GM18858 (cell line): ENCODE results near the gene UST.
"Not testable (repeated sequence)": the region's sequence is repeated elsewhere in the genome, so short reads cannot be mapped to it uniquely, and the experiment has no call there.

Source experiments
- ATAC-seq: cut with Tn5 transposase; IDR thresholded peaks from one replicate; pipeline ENCODE4 v1.9.1; 2021; ENCODE audit not compliant: unreplicated experiment

UST gene

DNA sequence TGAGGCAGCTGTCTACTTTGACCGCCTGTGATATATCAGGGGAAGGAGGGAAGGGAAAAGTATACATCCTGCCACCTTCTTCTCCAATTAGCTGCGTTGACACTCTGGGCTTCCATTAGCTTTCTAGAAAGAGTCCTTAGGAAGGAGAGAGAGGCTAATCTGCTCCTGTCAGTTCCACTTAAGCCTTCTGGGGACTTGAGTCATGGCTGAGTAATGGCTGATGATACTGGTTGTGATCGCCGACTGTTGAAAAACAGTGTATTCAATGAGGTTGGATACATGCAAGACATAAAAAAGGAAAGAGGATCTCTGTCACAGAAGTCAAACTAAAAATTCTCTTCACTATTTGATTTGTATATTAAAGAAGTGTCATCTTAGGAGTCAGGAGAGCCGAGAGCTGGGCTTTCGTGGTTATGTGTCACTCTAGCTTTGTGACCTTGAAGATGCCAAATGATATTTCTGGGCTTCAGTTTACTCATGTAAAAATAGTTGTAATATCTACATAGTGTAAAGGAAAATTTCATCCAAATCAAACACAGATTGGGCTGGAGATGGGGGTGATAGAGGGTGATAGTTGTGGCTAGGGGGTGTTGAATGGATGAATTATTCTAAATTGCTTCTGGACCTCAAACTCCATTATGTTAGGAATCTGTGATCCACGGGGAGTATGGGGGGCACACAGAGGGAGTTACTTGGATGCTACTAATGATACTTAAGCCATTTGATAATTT is 189.0 kb downstream of the UST start:
- no peak for ATAC-seq

DNA sequence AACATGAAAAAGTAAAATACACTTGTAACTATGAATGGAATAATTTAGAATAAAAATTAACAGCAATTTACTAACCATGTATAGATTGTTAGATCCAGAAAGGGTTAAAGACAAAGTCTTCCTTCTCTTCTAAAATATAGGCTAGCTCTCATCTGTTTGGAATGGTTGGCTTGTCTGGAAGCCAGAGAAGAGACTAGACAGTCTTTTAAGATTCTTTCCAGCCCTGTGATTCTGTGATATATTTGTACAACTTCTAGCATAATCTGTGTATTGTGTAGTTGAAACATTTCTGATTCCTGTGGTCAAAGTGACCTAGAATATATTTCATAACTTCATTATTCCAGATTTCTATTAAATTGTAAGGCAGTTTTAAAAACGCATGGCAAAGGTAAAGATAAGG is 196.6 kb downstream of the UST start:
- no peak for ATAC-seq

DNA sequence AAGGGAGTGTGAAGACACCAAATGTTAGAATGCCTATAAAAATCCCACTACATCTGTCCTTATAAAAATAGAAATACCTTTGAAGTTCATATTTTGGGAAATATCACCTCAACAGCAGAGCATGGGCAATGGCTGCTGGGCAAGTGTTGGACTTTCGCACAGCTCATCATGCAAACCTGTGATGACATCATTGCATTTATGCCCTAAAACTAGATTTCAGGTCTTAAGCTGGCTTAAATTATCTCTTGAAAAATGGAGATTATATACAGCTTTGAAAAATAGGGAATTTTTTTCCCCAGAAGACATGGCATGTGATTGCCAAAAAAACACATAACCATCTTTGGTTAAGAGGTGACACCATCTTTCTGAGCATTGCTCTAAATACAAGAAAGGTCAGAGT is 197.8 kb downstream of the UST start:
- no peak for ATAC-seq

DNA sequence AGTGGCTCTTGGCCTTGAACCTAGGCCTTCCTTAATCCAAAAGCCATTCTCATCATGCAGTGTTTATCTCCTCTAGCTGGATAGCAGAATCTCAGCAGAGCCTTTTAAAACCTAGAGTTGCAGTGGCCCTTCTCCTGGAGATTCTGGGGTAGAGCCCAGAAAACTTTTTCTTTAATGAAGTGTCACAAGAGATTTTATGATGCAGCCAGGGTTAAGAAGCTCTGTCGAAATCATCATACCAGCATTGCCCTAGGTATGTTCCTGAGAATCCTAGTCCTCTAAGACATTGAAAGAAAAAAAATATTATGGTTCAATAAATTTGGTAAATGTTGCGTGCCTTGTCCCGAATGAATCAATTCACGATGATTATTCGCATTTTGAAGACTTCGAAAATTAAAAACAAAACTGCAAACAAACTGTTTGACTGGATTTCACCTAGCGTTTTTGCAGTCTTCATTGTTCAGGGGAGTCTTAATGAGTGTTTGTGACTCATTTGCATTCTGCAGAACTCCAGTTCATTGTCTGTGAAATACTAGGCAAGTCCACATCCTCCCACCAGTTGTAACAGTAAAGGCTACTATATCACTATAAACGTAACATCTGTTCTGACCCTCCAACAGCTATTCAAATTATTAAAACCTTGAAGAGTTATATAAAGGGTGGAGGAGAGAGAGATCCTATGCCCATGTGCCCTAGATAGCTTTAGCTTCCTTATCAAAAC is 198.6 kb downstream of the UST start:
- no peak for ATAC-seq

DNA sequence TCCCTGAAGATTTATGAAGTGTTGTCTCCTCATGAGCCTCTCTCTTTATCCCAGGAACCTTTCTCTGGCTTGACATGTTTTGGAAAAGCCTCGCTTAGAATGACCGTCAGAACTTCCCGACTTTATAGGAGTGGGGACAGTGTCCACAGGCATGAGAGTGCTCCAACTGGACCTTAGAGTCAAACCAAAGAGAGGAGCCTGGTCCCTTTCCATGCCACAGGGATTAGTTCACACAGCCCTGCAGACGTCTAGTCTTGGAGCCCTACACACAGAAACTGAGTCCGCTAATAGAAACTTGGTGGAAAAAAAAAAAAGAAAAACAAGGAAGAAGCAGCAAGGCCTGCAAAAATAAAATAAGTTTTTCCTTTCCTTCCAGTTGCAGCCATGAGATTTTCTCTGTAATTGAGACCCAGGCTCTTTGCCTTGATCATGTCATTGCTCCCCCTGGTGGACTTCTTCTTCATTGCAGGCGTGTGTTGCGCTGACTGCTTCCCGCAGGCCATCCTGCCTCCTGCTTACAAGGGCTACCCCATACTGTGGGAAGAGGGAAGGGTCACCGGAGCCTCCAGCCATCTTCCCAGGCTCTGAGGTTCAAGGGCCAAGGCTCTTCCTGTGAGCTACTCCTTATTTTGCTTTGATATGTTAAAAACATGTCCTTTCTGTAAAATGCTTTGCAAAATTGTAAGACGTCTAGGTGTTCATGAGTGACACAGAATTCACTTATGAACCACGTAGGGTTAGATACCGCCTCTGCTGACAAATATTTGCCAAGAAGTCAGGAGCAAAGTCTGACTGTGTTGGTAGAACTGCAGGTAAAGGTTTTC is 201.0 kb downstream of the UST start:
- peak; percentile 46 for ATAC-seq

DNA sequence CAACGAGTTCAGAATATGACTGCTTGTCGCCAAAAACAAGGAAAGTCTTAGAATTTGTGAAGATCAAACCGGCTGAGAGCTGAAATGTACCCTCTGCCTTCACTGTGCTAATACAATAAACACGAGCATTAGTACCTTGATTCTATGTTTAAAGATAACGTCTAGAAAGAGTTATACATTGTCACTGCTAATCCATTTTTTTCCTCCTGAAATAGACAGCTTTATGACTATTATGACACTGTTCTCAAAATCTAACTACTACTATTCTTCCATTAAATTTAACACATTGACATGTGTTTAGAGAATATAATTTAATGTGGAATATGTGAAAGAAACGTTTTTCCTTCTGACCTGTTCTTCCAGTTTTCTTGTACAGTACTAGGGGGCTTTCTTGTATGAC is 204.8 kb downstream of the UST start:
- no peak for ATAC-seq

DNA sequence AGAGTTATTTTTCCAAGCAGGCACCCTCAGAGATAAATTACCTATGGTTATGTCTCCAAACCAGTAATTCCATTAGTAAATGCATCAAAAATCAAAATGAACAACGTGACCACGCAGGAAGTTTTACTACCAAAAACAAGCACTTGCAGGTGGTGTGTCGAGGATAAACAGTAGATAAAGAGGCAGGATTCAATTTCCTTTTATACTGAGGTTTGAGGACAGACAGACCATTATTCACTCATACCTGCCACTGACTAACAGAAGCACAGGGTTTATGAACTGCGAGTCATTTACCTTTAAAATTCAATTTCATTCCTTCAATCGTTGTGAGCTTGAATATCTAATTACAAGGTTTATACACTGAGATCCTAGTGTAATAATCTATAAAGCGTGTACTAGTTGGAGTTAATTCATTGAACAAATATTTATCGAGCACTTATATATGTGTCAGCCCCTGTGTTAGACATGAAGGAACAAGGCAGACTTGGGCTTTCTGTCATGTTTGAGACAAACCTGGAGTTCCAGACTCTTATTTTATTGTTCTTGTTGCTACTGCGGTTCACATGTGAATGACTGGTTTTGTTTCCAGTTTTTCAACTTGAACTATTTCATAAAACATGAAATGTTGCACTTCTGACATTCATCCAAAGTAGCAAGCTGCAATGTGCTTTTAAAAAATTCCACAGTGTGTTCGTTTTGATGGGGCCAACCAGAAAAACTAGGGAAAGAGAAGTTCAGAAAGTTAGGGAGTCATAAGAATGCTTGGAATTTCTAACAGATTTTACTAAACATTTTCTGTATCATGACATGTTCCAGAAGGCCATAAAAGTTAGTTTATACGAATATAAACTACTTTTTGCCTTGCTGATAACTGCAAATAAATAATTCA is 205.6 kb downstream of the UST start:
- ATAC-seq: no peak

DNA sequence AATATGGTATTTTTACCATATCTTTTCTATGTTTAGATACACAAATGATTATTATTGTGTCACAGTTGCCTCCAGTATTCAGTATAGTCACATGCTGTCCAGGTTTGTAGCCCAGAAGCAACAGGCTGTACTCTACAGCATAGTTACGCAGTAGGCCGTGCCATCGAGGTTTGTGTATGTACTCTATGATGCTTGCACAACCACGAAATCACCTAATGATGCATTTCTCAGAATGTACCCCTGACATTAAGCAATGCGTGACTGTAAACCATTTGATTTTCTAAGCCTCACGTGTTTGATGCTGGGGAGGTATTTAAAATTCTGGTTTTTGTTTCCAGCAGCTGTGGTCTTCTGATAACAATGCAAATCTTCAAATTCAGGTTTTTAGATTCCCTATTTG is 207.6 kb downstream of the UST start:
- ATAC-seq: no peak

DNA sequence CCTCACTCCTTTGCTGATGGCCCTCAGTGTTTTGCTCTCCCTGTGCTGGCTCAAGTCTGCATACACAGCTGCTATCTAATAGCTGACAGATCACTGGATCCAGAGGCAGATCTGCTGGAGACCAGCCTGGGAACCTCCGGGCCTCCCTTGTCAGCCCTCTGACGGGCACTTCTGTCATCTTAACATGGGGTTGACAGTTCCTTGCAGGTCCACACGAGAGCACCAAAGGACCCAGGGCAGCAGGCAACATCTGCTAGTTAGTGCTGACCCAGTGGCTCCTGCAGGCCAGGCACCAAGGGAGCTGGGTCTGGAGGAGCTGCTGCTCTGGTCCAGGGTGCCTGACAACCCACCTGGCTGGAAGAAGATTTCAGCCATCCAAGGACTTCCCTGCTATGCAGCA is 208.1 kb downstream of the UST start:
- no peak for ATAC-seq

DNA sequence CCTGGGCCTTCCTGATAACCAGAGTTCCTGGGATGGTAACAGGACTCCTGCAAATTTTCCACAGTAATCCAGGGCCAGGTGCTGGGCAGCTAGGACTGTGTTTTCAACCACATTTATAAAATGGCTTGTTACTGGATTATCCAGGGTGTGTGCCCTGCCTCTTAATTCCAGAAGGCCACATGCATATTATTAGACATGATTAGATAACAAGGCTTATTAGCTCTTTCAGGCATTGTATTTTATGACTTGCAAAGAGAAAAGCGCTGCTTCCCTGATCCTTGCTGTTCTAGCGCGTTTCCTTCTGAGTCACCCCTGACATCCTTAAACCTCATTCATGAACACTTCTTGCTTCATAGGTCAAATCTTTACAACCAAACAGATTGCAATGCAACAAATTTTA is 208.6 kb downstream of the UST start:
- ATAC-seq: no peak

DNA sequence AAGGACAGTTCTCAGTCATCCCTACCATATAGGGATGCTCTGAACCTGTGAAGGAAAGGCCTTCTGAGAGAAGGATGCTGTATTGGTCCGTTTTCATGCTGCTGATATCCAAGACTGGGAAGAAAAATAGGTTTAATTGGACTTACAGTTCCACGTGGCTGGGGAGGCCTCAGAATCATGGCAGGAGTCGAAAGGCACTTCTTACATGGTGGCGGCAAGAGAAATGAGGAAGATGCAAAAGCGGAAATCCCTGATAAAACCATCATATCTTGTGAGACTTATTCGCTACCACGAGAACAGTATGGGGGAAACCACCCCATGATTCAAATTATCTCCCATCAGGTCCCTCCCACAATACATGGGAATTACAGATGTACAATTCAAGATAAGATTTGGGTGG is 209.3 kb downstream of the UST start:
- not testable (repeated sequence) for ATAC-seq

DNA sequence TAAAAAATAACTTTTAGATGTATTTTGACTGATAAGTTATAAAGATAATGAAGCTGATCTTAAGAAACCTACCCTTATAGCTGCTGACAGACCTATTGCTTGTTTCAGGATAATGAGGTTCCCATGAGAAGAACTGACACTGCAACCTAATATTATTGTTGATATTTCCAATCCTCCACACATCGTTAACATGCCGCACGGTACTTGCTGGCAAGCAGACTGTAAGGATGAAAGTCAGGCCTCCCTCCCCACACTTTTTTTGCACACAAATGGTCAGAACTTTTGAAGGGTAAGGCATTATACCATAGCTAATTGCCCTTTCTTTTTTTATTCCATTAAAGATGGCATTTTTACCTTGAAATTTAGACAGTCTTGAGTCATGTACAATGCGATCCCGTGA is 210.9 kb downstream of the UST start:
- no peak for ATAC-seq

DNA sequence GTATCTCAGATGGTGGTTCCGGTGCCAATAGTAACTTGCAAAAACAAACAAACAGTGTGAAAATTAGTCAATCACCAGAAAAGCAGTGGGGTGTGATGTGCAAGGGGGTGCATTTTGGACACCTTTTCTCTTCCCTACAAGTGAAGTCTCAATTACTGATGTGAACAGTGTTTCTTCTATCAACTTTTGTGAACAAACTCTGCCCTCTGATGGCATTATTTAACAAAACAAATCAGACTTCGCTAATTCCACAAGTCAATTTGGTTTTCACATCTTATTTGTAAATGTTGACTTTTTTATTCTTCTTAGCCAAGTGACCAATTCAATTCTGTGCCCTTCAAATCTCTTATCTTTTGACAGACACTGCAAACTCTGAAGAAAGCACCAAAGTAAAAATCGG is 212.2 kb downstream of the UST start:
- ATAC-seq: no peak

DNA sequence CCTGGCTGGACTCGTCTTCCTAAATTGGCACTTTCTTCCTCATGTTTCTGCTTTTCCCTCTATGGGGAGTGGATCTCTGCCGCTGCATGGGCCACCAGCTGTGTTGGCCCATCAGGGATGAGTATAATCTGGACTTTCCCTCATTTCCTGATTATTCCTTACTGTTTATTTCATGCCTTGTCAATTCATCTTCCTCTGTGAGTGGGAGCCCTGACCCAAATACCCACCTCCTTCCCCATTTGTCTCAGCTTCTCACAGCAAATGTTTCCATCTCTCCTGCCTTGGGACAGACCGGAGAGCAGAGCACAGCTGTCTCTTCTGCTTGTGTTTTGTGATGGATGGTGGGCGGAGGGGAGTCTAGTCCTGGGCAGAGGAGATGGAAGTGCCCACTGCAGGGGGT is 212.7 kb downstream of the UST start:
- no peak for ATAC-seq

DNA sequence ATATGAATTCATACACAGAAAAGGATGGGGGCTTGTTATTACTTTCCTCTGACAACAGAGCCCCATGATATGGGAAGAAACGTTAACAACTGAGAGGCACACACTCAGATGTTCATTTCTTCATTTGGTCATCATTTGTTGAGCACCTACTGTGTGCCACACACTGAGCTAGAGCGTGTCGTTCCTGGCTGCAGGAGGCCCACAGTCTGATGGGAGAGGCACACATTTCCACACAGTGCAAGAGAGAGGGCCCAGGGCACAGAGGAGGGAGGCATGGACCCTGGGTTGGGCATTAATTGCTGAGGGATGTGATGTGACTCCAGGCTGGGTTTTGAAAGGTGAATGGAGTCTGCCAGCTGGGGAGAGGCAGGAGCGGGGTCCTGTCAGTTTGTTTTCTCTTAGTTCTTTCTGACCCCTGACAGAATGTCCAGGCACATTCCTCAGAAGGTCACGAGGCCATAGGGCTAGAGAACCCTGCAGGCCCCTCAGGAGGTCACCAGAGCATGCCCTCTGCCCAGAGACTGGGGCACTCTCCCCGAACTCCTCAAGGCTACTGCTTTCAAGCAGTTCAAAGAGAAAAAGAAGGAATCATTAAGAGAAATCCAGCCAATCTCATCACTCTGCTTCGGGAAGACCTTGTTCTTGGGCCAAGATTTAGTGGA is 216.2 kb downstream of the UST start:
- ATAC-seq: no peak

DNA sequence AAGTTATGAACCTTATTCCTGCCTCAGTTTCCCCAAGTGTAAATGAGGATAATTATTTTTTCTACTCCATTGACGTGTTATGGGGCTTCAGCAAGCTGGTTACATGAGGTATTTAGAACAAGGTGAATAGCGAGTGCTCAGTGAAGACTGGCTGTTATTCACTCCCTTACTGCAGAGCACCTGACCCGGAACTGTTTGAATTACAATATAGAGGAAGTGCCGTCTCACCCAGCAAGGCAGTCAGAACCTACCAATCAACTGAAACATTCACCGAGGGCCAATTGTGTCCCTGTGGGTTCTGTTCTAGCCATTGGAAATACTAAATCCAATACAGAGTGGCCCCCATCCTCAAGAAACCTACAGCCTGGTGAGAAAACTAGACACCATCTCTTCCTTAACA is 216.9 kb downstream of the UST start:
- no peak for ATAC-seq

DNA sequence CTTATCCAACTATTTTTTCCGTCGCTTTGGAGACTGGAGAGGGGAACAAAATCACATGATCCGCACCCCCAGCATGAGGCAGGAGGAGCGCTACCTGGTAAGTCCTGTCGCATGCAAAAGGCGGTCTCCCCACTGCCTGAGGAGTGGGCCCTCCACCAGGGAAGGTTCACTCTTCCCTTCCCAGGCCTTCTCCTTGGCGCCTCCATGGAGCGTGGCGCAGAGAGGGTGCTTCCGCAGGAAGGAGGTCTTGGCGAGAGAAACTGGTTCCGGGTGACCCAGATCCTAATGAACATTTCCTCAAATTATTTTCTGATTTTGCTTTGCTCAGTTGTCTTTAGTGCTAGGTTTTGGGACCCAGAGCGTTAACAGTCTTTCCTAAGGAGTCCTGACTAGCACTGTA is 217.6 kb downstream of the UST start:
- no peak for ATAC-seq

DNA sequence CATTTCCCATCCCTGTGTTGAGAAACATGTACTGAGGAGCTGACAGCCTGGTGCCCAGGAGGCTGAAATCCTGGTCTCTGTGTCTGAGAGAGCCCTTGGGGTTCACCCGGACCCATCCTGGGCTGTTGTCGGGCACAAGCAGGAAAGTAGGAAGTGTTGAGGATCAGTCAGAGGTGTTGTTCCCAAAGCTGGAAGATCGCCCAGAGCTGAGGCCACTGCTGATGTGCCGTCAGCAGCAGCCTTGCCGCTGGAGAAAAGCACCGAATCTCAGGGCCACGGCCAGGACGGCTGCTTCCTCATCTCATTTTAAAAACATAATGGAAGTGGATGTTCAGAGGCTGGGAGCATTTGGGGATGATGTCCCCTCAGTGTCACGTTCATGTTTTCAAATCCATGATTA is 218.5 kb downstream of the UST start:
- no peak for ATAC-seq

DNA sequence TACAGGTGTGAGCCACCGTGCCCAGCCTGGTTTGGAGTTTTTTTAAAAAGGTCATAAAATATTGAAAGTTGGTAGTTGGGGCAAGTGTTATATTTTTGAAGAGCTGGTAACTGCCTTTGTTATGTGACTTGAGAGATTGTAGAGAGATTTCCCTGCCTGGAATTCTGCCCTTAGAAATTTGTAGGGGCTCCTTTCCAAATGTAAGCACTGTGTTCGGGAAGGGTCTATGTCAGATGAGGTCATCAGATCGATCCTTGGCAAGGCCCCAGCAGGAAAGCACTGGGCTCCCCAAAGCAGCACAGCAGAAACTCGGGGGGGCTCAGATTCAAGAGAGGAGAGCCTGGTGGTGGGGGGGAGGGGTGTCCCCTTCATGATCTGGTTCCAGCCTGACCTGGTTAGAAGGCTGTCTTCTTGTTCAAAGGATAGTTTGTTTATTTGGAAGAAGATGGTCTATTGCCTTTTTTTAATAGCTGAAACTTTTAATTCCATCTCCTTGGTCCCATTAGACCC is 220.2 kb downstream of the UST start:
- ATAC-seq: no peak

DNA sequence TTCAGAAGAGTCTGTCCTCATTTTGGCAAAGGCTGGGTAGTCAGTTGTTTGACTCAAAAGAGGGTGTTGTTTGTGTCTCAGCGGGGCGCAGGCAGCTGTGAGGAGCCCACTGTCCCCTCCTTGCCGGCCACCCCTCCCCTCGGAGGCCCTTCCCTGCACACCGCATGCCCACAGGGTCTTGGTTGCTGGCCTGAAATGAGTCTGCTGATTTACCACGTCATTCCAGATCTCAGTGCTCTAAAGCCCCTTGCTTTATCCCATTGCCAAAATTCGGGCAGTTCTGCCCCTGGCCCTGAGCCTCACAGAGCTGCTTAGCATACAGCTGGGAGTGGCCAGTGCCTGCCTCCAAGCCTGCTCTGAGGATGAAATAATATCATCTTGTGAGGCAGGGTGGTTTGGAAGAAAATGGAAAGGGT is 220.7 kb downstream of the UST start:
- no peak for ATAC-seq
